NCI-H526 (cell line): ENCODE measurements around the gene PEA15.

Experiments used
- DNase-seq, 2 experiments: peaks; one replicate each; lab custom pipeline; 2025; lab: John Stamatoyannopoulos, UW

PEA15 gene, protein sequence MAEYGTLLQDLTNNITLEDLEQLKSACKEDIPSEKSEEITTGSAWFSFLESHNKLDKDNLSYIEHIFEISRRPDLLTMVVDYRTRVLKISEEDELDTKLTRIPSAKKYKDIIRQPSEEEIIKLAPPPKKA

DNA sequence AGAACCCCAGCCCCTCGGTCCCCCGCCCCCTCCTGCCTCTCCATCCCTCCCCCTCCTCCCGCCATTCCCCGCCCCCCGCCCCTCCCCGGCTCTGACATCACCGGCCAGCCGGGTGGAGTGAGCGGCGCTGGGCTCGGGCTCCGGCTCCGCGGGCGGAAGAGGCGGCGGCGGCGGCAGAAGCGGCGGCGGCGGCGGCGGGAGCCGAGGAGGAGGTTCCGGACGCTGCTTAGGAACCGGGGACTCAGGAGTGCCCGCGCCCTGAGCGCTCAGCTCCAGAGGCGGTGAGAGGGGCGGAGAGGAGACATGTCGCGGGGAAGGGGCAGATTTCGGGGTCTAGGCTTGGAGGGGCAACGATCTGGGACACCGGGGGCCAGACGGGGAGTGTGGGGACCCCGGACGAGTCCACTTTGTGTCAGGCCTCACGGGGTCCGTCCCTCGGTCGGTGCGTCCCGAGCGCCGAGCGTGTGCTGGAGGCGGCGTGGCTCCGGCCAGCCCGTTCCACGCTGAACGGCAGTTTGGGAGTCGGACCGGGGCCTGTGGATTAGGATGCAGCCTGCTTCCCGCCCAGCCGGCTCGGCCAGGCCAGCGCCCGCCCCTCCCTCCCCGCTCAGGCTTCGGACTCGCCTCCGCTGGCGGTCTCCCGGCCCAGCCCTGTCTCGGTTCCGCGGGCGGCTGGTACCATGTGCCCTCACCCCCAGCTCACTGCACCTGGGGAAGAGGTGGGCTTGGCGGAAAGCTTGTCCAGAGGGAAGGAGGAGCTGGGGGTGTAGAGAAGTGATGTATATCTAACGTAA is at the start of gene PEA15:
TSS of gene PEA15 (plus strand) at position 143 of the 794 bp plus-strand sequence. CDS start 6,161 bp downstream, outside the sequence.
- DNase-seq = peak; percentile 40 to 93

DNA sequence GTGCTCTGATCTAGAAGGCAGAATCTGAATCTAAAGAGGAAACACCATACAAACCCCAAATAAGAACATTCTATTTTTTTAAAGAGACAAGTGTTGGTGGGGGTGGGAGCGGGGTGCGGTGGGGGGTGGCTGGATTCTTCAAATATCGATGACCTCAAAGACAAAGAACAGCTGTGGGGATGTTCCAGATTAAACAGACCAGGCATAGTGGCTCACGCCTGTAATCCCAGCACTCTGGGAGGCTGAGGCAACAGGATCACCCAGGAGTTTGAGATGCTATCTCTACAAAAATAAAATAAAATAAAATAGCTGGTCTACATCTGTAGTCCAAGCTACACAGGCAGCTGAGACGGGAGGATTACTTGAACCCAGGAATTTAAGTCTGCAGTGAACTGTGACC is 48.8 kb upstream of the PEA15 start:
- no peak for DNase-seq

DNA sequence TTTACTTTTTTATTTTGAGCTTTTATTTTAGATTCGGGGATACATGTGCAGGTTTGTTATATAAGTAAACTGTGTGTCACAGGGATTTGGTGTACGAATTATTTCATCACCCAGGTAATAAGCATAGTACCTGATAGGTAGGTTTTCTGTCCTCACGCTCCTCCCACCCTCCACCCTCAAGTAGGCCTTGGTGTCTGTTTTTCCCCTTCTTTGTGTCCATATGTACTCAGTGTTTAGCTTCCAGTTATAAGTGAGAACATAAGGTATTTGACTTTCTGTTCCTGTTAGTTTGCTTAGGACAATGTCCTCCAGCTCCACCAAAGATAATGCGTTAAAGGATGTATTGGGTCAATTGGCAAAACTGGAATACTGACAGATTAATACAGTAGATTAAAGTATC is 48.0 kb upstream of the PEA15 start:
- no peak for DNase-seq

DNA sequence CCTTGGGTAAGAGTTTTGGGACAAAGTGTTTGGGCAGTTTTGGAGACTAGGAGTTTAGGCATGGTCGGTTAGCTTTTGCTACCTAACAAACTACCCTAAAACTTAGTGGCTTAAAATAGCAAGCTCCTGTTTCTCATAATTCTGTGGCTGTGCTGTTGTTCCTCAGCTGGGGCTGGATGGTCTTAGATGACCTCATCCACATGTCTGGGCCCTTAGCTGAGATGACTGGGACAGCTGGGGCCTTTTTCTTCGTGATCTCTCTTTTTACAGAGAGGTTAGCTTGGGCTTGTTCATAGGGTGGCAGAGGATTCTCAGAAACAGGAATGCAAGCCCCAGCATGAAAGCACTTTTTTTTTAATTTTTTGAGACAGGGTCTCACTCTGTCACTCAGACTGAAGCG is 47.2 kb upstream of the PEA15 start:
- DNase-seq = no peak

DNA sequence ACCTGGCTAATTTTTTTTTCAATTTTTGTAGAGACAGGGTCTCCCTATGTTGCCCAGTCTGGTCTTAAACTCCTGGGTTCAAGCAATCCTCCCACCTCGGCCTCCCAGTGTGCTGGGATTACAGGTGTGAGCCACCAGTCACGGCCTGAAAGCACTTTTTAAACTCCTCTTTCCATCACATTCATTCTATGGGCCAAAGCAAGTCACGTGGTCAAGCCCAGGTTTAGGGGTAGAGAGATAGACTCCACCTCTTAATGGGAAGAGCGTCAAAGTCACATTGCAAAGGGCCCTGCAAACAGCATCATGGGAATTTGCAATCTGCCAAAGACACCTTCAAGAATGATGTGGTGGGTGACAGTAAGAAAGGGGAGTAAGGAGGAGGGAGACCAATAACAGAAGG is 46.6 kb upstream of the PEA15 start:
- no peak for DNase-seq

DNA sequence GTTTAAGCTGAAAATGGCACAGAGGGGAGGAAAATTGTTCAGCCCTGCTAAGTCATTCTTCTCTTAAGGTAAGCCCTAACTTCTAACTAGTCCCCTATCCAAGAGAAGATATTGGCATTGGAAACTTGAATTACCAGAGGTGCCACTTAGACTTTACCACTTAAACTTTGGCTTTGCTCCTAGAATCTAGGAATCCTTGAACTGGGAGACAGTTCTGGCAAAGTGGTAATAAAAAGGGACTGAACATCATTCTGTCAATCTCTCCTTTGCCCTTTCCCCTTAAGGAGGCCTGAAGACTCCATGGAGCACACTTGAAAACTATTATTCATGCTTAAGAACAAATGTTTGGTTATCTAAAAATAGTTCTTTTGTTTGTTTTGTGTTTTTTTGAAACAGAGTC is 45.3 kb upstream of the PEA15 start:
- no peak for DNase-seq

DNA sequence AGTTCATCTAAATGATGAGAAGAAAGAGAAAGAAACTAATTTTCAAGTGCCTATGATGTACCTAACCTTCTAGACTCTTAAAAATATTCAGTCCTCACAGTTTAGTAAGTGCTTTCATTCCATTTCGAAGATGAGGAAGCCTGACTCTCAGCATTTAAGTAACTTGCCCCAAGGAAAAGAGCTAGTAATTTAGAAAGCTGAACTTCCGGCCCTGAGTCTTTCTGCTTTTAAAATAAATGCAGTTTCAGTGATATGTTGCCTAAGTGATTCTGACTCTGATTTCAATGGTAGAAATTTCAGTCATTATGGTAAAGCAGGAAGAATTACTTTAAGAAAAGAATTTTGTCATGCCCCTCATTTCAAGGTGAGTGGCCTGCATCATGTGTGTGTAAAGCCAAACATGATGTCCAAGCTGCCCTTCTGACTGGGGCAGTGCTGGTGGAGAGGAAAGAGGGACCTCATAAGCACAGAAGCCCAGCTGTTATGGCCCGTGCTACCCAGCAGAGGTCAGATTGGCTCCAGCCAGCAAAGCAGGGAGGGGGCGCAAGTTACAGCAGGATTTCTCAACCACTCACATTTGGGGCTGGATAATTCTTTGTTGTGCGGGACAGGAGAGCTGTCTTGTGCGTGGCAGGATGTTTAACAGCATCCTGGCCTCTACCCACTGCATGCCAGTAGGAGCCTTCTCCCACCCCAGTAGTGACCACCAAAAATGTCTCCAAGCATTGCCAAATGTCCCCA is 43.0 kb upstream of the PEA15 start:
- DNase-seq = no peak

DNA sequence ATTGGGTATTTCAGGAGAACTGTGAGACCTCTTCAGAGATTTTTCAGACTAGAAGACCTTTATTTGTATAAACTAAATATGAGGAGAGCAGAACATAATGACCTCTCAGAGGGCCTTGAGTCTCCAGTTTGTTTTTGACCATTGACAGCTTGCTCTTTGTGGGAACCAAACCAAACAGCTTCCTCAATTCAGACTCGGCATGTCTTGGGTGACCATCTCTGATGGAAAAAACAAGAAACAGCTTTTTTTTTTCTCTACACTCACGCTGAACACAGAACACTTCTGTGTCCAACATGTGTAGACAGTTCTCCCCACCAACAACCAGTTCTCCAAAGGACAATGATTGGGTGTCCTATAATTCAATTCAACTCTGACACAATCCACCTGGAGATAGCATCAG is 42.3 kb upstream of the PEA15 start:
- DNase-seq = no peak

DNA sequence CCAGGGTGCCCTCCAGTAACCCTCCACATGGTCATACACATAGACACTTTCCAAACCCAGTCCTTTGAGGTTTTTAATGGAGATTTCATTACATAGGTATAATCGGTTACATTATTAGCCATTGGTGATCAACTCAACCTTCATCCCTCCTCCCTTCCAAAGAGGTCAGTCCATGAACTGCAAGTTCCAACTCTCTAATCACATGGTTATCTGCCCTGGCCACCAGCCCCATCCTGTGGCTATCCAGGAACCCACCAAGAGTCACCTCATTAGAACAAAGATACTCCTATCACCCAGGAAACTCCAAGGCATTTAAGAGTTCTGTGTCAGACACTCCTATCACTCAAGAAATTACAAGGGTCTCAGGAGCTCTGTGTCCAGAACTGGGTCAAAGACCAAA is 41.6 kb upstream of the PEA15 start:
- DNase-seq = no peak

DNA sequence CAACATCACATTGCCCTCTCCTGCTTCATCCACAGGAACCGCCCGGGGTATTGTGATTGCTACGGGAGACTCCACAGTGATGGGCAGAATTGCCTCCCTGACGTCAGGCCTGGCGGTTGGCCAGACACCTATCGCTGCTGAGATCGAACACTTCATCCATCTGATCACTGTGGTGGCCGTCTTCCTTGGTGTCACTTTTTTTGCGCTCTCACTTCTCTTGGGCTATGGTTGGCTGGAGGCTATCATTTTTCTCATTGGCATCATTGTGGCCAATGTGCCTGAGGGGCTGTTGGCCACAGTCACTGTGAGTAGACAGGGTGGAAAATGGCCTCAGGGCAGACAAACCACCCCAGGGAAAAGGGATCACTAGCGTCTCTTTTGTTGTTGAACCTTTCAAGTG is 41.1 kb upstream of the PEA15 start:
- no peak for DNase-seq

DNA sequence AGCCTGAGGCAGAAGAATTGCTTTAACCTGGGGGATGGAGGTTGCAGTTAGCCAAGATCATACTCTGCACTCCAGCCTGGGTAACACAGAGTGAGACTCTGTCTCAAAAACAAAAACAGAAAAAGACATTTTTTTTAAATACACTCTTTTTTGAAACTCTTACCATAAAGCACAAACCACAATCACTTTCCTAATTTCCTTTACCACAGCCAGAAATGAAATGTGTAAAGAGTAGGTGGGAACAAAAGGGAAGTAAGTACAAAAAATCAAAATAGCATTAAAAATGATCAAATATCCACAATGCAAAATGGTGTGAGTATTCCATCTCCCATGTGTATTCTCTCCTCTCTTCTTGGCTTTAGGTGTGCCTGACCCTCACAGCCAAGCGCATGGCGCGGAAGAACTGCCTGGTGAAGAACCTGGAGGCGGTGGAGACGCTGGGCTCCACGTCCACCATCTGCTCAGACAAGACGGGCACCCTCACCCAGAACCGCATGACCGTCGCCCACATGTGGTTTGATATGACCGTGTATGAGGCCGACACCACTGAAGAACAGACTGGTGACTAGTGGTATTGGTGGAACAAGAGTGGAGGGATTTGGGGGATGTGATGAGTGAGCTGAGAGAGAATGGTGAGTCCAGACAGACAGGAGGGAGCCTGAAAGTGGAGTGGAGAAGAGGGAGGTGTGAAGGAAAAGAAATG is 38.9 kb upstream of the PEA15 start:
- DNase-seq = no peak

DNA sequence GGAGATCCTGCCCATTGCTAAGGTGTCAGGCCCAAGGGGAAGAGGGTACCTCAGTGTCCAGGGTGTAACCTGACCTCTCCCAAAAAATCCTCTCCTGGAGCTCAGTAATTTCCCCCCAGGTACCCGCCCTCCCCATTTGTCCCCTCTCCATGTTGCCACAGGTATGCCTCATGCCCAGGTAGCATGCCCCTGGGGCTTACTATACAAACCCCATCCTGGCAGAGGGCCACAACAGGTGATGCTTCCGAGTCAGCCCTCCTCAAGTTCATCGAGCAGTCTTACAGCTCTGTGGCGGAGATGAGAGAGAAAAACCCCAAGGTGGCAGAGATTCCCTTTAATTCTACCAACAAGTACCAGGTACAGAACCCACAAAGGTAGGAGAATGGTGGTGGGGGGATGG is 38.1 kb upstream of the PEA15 start:
- no peak for DNase-seq

DNA sequence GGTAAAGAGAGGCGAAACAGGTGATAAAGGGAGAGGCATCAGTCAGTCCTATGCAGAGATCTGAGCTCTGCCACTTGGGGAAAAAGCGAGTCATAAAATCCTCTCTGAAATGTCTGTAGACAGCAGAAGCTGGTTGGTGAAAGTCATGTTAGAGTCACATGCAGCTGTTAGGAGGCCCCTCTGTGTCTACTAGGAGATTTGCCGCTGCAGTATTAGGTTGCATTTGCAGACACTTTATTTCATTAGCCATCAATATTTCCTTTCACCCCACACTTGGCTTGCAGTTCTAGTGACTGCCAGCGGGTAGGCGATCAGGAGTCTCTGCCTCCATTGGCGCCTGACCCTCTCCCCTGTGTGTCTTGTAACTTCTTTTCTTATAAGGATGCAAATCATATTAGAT is 37.6 kb upstream of the PEA15 start:
- no peak for DNase-seq

DNA sequence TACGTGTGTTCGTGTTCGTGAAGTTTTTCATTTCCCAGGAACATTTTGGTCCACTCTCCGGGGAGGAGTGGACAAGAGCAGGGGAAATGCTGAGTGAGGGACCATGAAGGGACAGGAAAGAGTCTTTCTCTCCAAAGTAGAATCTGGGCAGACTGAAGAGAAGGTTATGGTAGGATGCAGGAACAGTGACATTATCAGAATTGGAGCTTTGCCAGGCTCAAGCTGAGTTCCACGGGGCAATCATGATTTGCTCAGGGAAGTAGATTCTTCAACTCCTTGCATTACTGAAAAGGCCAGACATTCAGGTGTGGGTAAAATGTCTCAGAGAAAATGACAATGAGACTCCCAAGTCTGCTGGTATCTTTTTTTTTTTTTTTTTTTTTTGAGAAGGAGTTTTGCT is 37.2 kb upstream of the PEA15 start:
- DNase-seq = no peak

DNA sequence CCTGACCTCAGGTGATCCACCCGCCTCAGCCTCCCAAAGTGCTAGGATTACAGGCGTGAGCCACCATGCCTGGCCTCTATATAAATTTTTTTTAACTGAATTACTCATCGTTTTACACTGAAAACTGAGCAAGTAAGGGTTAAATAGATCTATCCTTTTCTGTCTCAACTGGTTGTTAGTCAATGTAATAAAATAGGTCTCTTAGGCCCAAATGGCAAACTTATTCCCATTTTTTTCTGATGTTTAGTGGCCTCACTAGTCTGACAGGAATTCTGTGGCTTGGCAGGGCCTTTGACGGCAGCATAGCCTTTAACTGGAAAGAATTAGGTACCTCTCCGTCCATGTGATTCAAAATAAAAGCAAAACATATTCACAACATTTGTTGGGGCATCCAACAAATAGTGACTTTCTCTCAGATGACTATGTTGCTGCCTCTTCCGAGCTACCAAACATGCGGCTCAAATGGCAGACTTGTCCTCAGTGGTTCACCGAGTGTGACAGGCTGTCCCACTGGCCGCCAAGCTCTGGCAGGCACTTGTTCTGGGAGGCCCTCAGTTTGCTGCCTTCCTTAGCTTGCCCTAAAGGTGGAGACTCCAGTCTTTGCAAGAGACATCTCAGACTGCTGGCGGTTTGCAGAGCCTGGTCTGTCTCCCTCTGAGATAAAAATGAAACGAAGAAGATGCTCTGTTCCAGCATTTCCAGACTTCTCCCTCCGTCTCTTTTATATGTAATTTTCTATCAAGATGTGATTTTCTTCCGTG is 36.4 kb upstream of the PEA15 start:
- DNase-seq = no peak

DNA sequence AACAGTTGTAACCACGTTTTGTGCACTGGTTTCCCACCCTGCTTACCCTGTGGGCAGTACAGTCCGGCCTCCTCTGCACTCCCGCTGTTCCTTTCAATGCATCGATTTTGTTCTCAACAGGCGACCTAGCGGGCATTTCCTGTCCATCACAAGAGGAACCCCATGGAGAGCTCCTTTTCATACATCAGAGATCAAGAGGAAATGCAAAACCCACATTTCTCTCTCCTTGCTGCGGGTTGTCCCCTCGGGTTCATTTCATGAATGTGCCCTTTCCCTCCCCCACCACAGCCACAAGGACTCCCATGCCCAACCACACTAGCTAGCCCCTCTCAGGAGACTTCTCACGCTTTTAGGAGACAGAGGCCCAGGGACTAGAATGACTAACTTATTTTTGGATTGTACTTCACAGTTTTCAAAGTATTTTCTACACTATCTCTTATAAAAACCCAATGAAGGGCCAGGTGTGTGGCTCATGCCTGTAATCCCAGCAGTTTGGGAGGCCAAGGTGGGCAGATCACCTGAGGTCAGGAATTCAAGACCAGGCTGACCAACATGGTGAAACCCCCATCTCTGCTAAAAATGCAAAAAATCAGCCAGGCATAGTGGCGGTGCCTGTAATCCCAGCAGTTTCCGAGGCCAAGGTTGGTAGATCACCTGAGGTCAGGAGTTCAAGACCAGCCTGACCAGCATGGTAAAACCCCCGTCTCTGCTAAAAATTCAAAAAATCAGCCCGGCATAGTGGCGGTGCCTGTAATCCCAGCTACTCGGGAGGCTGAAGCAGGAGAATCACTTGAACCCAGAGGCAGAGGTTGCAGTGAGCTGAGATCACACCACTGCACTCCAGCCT is 35.4 kb upstream of the PEA15 start:
- no peak for DNase-seq

DNA sequence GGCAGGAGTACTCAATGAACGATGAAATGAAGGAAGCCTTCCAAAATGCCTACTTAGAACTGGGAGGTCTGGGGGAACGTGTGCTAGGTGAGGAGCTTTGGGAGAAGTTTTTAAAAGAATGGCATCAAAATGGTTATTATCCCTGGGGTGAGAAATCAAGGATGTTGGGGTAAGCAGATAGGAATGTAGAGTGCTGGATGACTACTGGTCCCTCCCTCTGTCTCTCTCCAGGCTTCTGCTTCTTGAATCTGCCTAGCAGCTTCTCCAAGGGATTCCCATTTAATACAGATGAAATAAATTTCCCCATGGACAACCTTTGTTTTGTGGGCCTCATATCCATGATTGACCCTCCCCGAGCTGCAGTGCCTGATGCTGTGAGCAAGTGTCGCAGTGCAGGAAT is 33.8 kb upstream of the PEA15 start:
- DNase-seq = no peak

DNA sequence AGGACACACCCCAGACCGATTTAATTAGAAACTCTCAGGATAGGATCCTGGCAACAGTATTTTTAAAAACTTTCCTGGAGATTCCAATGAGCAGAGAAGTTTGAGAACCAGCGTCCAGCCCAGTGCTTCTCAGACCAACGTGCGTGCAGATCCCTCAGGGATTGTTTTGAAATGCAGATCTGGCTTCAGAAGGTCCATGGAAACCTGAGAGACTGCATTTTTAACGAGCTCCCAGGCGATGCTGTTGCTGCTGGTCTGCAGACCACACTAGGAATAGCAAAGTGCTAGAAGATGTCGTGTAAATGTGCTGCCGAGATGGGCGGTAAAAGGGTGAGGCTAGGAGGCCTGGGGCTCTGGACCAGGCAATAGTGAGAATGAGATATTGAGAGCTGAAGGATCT is 33.2 kb upstream of the PEA15 start:
- DNase-seq = no peak

DNA sequence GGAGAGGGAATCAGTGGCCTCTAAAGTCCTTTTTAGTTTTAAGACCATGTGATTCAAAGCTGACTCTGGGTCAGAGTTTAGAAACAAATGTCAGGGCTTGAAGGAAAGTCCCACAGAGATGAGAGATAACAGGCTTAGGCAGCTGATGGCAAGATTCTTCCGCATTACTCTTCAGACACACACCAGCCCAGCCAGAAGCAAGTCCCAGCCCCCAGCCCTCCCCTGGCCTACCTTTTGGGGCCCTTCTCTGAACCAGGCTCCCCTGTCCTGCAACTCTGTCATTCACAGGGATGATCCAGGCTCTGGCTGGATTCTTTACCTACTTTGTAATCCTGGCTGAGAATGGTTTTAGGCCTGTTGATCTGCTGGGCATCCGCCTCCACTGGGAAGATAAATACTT is 28.0 kb upstream of the PEA15 start:
- DNase-seq = no peak

DNA sequence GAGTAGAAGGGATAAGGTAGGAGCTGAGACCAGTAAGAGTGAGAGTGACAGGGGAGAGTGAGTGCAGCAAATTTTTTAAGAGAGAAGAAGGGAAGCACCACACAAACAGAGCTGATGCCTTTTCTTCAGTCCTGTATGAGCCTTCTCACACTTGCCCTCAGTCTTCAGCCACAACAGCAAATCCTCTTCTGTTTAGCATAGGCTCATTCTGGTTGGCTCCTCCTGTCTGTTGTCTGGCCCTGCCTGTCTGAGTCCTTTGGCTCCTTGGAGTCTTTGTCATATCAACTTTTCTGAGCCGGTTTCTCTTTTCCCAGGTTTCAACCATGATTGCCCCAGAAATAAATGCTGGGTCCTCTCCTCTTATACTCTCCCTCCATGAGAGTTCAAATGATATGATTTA is 27.5 kb upstream of the PEA15 start:
- no peak for DNase-seq

DNA sequence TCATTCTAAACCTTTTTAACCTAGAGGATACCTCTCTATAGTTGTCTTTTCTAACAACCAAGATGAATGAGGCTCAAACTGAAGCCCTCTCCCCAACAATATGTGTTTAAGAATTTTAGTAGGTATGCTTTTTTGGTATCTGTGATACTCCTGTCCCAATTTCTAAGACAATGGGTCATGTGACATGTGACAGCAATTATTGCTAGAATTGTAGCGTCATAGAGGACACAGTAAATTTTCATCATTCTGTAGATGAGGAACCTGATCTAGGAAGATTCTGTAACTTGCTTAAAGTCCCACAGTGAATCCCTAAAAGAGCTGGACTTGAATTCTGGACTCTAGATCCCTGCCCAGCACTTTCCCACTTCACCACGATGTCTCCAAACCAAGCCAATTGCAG is 26.5 kb upstream of the PEA15 start:
- no peak for DNase-seq
